ENCODE results near the gene AGO1.

- TF ChIP-seq CTCF (IDR thresholded peaks at IDR 0.05) = no peak
- TF ChIP-seq POLR2A (IDR thresholded peaks at IDR 0.05) = no peak
- TF ChIP-seq POLR2AphosphoS5 (IDR thresholded peaks at IDR 0.05; ENCODE audit: insufficient read depth in 1 of 2, low read depth in 1 of 2) = no peak
Observed at GRCh38 chr1:35885961-35886558, 3.1 kb downstream of the AGO1 start.

All from vagina (tissue), 2 donors.